ENCODE results near the gene NAALADL2. TPM values are rescaled to one million over a fixed set of nuclear protein-coding genes. Genes with fewer than 3 reads are reported as not detected.

NAALADL2 gene
- total and polyA plus RNA-seq, 9 of the 15 experiments (the other 6 are each of a cell fraction or from before 2014, with no cell fraction given): 0.29 to 1.1 (median 0.79) TPM; not detected in 1

GRCh38 chr3:175668300-175668699, 809.2 kb downstream of the NAALADL2 start:
- no TSS peak for BruUV-seq (replicated peaks)
- H3K9me3 ChIP-seq (replicated peaks; ENCODE audit: control insufficient read depth, insufficient read depth, low read depth, low read length): no peaks in the 10 kb centered on the region
- POLR2A ChIA-PET: no interaction called here

More at GRCh38 chr3:175668300-175668699, 809.2 kb downstream of the NAALADL2 start:
- in situ Hi-C loops (cut with MboI): no loop called here
- Histone ChIP-seq H3K27ac (ENCODE audit: extremely low read depth, low read depth, low read length) (no peak overlapping the region), H3K4me1 (replicated peaks in 1 of 2; ENCODE audit: control insufficient read depth in 2 of 2, insufficient read depth in 2 of 2, low read length in 2 of 2) (no peaks in the 10 kb centered on the region), H4K20me1 (replicated peaks; ENCODE audit: control insufficient read depth, insufficient read depth, low read length) (no peaks in the 10 kb centered on the region), H3K79me2 (ENCODE audit: control insufficient read depth, insufficient read depth, low read length) (no peaks in the 10 kb centered on the region), H3K4me2 (ENCODE audit: insufficient read depth, low read length) (no peak overlapping the region), H3K9ac (ENCODE audit: insufficient read depth in 1 of 2, low read depth in 2 of 2, low read length in 2 of 2) (no peak overlapping the region), H3K27me3 (ENCODE audit: control insufficient read depth in 2 of 2, insufficient read depth in 2 of 2, low read length in 2 of 2) (no peaks in the 10 kb centered on the region), H2AFZ (ENCODE audit: low read depth, low read length) (no peak overlapping the region), H3K36me3 (ENCODE audit: control insufficient read depth, insufficient read depth, low read length) (no peaks in the 10 kb centered on the region), H3K4me3 (no peak overlapping the region), H3K9me1 (ENCODE audit: control insufficient read depth, insufficient read depth, low read length) (no peaks in the 10 kb centered on the region)
- TF ChIP-seq HNRNPL (IDR thresholded peaks at IDR 0.05; ENCODE audit: low read depth, low read length) (no peak), HMG20B (CRISPR knock-in tag; IDR thresholded peaks at IDR 0.05) (no peak), TCF7L2 (IDR thresholded peaks at IDR 0.05; ENCODE audit: low read depth, low read length) (no peak), MAFG (tag; conservative IDR thresholded peaks at IDR 0.05) (no peak), DNMT1 (IDR thresholded peaks at IDR 0.05) (no peak), U2AF2 (optimal IDR thresholded peaks at IDR 0.05; ENCODE audit: low read depth, low read length) (no peak), STAT6 (CRISPR knock-in tag; IDR thresholded peaks at IDR 0.05) (no peak), ZBTB34 (CRISPR knock-in tag; IDR thresholded peaks at IDR 0.05) (no peak), ZSCAN32 (CRISPR knock-in tag; IDR thresholded peaks at IDR 0.05) (no peak), CHAMP1 (IDR thresholded peaks at IDR 0.05) (no peak), ZNF77 (CRISPR knock-in tag; IDR thresholded peaks at IDR 0.05) (no peak), HNRNPH1 (optimal IDR thresholded peaks at IDR 0.05; ENCODE audit: low read depth, low read length) (no peak), NR2C2 (CRISPR knock-in tag; IDR thresholded peaks at IDR 0.05) (no peak), NR2C2 (tag; IDR thresholded peaks at IDR 0.05) (no peak), PHF20 (IDR thresholded peaks at IDR 0.05; ENCODE audit: partially characterized antibody) (no peak)
- TF ChIP-seq, protein P1, sequence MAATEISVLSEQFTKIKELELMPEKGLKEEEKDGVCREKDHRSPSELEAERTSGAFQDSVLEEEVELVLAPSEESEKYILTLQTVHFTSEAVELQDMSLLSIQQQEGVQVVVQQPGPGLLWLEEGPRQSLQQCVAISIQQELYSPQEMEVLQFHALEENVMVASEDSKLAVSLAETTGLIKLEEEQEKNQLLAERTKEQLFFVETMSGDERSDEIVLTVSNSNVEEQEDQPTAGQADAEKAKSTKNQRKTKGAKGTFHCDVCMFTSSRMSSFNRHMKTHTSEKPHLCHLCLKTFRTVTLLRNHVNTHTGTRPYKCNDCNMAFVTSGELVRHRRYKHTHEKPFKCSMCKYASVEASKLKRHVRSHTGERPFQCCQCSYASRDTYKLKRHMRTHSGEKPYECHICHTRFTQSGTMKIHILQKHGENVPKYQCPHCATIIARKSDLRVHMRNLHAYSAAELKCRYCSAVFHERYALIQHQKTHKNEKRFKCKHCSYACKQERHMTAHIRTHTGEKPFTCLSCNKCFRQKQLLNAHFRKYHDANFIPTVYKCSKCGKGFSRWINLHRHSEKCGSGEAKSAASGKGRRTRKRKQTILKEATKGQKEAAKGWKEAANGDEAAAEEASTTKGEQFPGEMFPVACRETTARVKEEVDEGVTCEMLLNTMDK (IDR thresholded peaks at IDR 0.05; ENCODE audit: borderline replicate concordance, insufficient read depth, low read depth, low read length, poor library complexity, severe bottlenecking): no peak
- intact Hi-C loops (cut with micrococcal nuclease): no loop called here
- CTCF ChIA-PET (ENCODE audit: low intra/inter-chr PET ratio): no interaction called here
- no peak for FAIRE-seq
- 0% methylated on average over 1 of the region's 1 CpG for WGBS (ENCODE audit: insufficient coverage, low coverage, missing lambda C conversion rate)
- no peak for ATAC-seq
- DNase-seq (ENCODE audit: extremely low read depth in 1 of 4, low spot score in 3 of 4): no peak
